ENCODE results near the gene TAS2R30.

DNA sequence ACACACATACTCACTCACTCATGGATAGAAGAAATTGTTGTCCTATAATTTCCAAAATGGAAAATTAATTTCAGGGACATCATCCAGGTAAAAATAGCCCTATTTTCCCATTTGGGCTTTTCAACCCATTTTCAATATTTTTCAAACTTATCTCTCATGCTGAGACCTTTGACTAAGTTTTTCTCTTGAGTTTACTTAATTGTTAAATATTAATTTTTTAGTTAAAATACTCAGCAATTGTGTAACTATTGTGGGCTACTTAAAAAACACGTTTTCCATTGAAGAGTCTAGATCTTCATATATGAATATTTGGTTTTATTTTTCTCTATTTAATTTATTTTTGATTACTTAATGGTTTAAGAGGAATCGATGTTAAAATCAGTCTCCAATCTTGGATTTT is 28.2 kb downstream of the TAS2R30 start:
- TF ChIP-seq, protein P1, sequence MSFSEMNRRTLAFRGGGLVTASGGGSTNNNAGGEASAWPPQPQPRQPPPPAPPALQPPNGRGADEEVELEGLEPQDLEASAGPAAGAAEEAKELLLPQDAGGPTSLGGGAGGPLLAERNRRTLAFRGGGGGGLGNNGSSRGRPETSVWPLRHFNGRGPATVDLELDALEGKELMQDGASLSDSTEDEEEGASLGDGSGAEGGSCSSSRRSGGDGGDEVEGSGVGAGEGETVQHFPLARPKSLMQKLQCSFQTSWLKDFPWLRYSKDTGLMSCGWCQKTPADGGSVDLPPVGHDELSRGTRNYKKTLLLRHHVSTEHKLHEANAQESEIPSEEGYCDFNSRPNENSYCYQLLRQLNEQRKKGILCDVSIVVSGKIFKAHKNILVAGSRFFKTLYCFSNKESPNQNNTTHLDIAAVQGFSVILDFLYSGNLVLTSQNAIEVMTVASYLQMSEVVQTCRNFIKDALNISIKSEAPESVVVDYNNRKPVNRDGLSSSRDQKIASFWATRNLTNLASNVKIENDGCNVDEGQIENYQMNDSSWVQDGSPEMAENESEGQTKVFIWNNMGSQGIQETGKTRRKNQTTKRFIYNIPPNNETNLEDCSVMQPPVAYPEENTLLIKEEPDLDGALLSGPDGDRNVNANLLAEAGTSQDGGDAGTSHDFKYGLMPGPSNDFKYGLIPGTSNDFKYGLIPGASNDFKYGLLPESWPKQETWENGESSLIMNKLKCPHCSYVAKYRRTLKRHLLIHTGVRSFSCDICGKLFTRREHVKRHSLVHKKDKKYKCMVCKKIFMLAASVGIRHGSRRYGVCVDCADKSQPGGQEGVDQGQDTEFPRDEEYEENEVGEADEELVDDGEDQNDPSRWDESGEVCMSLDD (tag by site-specific recombination; IDR thresholded peaks at IDR 0.05), result no peak
- TF ChIP-seq, protein P2, sequence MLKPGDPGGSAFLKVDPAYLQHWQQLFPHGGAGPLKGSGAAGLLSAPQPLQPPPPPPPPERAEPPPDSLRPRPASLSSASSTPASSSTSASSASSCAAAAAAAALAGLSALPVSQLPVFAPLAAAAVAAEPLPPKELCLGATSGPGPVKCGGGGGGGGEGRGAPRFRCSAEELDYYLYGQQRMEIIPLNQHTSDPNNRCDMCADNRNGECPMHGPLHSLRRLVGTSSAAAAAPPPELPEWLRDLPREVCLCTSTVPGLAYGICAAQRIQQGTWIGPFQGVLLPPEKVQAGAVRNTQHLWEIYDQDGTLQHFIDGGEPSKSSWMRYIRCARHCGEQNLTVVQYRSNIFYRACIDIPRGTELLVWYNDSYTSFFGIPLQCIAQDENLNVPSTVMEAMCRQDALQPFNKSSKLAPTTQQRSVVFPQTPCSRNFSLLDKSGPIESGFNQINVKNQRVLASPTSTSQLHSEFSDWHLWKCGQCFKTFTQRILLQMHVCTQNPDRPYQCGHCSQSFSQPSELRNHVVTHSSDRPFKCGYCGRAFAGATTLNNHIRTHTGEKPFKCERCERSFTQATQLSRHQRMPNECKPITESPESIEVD (tag by site-specific recombination; IDR thresholded peaks at IDR 0.05), result no peak
- TF ChIP-seq ZNF169 (tag by site-specific recombination; IDR thresholded peaks at IDR 0.05) (no peak), ZNF266 (tag by site-specific recombination; IDR thresholded peaks at IDR 0.05; ENCODE audit: low read depth) (no peak), ZNF549 (tag by site-specific recombination; IDR thresholded peaks at IDR 0.05) (no peak), ZIC2 (tag by site-specific recombination; IDR thresholded peaks at IDR 0.05) (no peak), ZNF660 (tag by site-specific recombination; IDR thresholded peaks at IDR 0.05) (no peak), ZNF175 (tag by site-specific recombination; IDR thresholded peaks at IDR 0.05) (no peak)
- TF ChIP-seq, protein P3, sequence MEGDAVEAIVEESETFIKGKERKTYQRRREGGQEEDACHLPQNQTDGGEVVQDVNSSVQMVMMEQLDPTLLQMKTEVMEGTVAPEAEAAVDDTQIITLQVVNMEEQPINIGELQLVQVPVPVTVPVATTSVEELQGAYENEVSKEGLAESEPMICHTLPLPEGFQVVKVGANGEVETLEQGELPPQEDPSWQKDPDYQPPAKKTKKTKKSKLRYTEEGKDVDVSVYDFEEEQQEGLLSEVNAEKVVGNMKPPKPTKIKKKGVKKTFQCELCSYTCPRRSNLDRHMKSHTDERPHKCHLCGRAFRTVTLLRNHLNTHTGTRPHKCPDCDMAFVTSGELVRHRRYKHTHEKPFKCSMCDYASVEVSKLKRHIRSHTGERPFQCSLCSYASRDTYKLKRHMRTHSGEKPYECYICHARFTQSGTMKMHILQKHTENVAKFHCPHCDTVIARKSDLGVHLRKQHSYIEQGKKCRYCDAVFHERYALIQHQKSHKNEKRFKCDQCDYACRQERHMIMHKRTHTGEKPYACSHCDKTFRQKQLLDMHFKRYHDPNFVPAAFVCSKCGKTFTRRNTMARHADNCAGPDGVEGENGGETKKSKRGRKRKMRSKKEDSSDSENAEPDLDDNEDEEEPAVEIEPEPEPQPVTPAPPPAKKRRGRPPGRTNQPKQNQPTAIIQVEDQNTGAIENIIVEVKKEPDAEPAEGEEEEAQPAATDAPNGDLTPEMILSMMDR (tag by site-specific recombination; IDR thresholded peaks at IDR 0.05), result no peak
- TF ChIP-seq, protein P4, sequence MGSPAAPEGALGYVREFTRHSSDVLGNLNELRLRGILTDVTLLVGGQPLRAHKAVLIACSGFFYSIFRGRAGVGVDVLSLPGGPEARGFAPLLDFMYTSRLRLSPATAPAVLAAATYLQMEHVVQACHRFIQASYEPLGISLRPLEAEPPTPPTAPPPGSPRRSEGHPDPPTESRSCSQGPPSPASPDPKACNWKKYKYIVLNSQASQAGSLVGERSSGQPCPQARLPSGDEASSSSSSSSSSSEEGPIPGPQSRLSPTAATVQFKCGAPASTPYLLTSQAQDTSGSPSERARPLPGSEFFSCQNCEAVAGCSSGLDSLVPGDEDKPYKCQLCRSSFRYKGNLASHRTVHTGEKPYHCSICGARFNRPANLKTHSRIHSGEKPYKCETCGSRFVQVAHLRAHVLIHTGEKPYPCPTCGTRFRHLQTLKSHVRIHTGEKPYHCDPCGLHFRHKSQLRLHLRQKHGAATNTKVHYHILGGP (tag by site-specific recombination; IDR thresholded peaks at IDR 0.05), result no peak
- TF ChIP-seq, protein P5, sequence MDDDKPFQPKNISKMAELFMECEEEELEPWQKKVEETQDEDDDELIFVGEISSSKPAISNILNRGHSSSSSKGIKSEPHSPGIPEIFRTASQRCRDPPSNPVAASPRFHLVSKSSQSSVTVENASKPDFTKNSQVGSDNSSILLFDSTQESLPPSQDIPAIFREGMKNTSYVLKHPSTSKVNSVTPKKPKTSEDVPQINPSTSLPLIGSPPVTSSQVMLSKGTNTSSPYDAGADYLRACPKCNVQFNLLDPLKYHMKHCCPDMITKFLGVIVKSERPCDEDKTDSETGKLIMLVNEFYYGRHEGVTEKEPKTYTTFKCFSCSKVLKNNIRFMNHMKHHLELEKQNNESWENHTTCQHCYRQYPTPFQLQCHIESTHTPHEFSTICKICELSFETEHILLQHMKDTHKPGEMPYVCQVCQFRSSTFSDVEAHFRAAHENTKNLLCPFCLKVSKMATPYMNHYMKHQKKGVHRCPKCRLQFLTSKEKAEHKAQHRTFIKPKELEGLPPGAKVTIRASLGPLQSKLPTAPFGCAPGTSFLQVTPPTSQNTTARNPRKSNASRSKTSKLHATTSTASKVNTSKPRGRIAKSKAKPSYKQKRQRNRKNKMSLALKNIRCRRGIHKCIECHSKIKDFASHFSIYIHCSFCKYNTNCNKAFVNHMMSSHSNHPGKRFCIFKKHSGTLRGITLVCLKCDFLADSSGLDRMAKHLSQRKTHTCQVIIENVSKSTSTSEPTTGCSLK (tag by site-specific recombination; IDR thresholded peaks at IDR 0.05), result no peak
- TF ChIP-seq, protein P6, sequence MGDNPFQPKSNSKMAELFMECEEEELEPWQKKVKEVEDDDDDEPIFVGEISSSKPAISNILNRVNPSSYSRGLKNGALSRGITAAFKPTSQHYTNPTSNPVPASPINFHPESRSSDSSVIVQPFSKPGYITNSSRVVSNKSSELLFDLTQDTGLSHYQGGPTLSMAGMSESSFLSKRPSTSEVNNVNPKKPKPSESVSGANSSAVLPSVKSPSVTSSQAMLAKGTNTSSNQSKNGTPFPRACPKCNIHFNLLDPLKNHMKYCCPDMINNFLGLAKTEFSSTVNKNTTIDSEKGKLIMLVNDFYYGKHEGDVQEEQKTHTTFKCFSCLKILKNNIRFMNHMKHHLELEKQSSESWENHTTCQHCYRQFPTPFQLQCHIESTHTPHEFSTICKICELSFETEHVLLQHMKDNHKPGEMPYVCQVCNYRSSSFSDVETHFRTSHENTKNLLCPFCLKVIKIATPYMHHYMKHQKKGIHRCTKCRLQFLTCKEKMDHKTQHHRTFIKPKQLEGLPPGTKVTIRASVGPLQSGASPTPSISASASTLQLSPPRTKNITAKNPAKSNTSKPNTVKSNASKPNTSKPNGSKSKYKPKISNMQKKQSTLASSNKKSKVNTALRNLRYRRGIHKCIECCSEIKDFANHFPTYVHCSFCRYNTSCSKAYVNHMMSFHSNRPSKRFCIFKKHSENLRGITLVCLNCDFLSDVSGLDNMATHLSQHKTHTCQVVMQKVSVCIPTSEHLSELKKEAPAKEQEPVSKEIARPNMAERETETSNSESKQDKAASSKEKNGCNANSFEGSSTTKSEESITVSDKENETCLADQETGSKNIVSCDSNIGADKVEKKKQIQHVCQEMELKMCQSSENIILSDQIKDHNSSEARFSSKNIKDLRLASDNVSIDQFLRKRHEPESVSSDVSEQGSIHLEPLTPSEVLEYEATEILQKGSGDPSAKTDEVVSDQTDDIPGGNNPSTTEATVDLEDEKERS (tag by site-specific recombination; IDR thresholded peaks at IDR 0.05), result no peak

All from HEK293 (cell line).